HG03103 (cell line): ENCODE data around the gene CAMK4.

Source experiments
- ATAC-seq: cut with Tn5 transposase; IDR thresholded peaks from one replicate; pipeline ENCODE4 v1.9.1; 2021; ENCODE audit warnings: low read depth; ENCODE audit not compliant: unreplicated experiment

The CAMK4 gene

GRCh38 chr5:111411301-111411700 lies 187.1 kb downstream of the CAMK4 start:
- ATAC-seq, result no peak

- no peak for ATAC-seq
Observed at GRCh38 chr5:111412593-111412992, 188.4 kb downstream of the CAMK4 start.

- no peak for ATAC-seq
Observed at GRCh38 chr5:111415053-111415452, 190.9 kb downstream of the CAMK4 start.

GRCh38 chr5:111422245-111422644 lies 198.1 kb downstream of the CAMK4 start:
- peak; percentile 56 for ATAC-seq

- ATAC-seq, result no peak
Observed at GRCh38 chr5:111422747-111423720, 198.8 kb downstream of the CAMK4 start.

- no peak for ATAC-seq
Observed at GRCh38 chr5:111425205-111425604, 201.0 kb downstream of the CAMK4 start.

GRCh38 chr5:111427762-111428161 lies 203.6 kb downstream of the CAMK4 start:
- ATAC-seq, result no peak

GRCh38 chr5:111432883-111433536 lies 208.8 kb downstream of the CAMK4 start:
- no peak for ATAC-seq

GRCh38 chr5:111434800-111435199 lies 210.6 kb downstream of the CAMK4 start:
- ATAC-seq, result no peak

GRCh38 chr5:111439473-111440075 lies 215.4 kb downstream of the CAMK4 start:
- ATAC-seq, result no peak

GRCh38 chr5:111447099-111447498 lies 222.9 kb downstream of the CAMK4 start:
- no peak for ATAC-seq

- no peak for ATAC-seq
Observed at GRCh38 chr5:111447822-111448221, 223.6 kb downstream of the CAMK4 start.

GRCh38 chr5:111453295-111453694 lies 229.1 kb downstream of the CAMK4 start:
- no peak for ATAC-seq

- no peak for ATAC-seq
Observed at GRCh38 chr5:111453747-111454146, 229.6 kb downstream of the CAMK4 start.

- ATAC-seq, result no peak
Observed at GRCh38 chr5:111454198-111454622, 230.0 kb downstream of the CAMK4 start.

GRCh38 chr5:111454776-111455175 lies 230.6 kb downstream of the CAMK4 start:
- ATAC-seq, result no peak

- ATAC-seq, result no peak
Observed at GRCh38 chr5:111461255-111461671, 237.1 kb downstream of the CAMK4 start.

- no peak for ATAC-seq
Observed at GRCh38 chr5:111461934-111462333, 237.8 kb downstream of the CAMK4 start.

- ATAC-seq, result no peak
Observed at GRCh38 chr5:111463311-111463710, 239.1 kb downstream of the CAMK4 start.

GRCh38 chr5:111469293-111469896 lies 245.2 kb downstream of the CAMK4 start:
- no peak for ATAC-seq

GRCh38 chr5:111469903-111470302 lies 245.7 kb downstream of the CAMK4 start:
- ATAC-seq, result no peak
